PC-3 (cell line): Measurements from ENCODE around the gene CEP290. TPM values are rescaled to one million over a fixed set of nuclear protein-coding genes. Genes with fewer than 3 reads are reported as not detected.

Experiments
- ATAC-seq: fragments of 200-7000 bp; cut with Tn5 transposase; 2 replicates; pipeline ENCODE4 v1.9.1; 2020; ENCODE audit warnings: mild to moderate bottlenecking, moderate library complexity
- BruUV-seq: library from RNA; stranded (reverse); fragments of 400-500 nt; replicated peaks from 2 replicates; lab custom pipeline; 2021; lab: Mats Ljungman, UMichigan
- CTCF ChIA-PET: fragments of 300-600 bp; sonication (Branson Sonifier 250); formaldehyde crosslinking; loops from one replicate; lab custom pipeline; 2022; ENCODE audit warnings: antibody characterized with exemption; lab: Charles Lee
- POLR2A ChIA-PET: fragments of 300-600 bp; sonication (Branson Sonifier 250); formaldehyde crosslinking; loops from one replicate; lab custom pipeline; 2022; ENCODE audit warnings: antibody characterized with exemption; ENCODE audit not compliant: unreplicated experiment; lab: Charles Lee
- DNase-seq: peaks from one replicate; pipeline ENCODE4 v3.0.0-alpha.2; 2015
- H2AFZ ChIP-seq: fragments of 300-600 bp; sonication (generic); 2 replicates; pipeline ENCODE4 v1.6.0; 2016; ENCODE audit warnings: antibody characterized with exemption, low read length
- H3F3A ChIP-seq: fragments of 300-600 bp; sonication (generic); one replicate; pipeline ENCODE4 v1.6.0; 2017; ENCODE audit warnings: antibody characterized with exemption, low read length, control low read depth, mild to moderate bottlenecking; ENCODE audit not compliant: unreplicated experiment
- H3K27ac ChIP-seq: fragments of 300-600 bp; sonication (generic); 2 replicates; pipeline ENCODE4 v1.5.1; 2016; ENCODE audit warnings: mild to moderate bottlenecking, low read length
- H3K27me3 ChIP-seq: fragments of 300-600 bp; sonication (generic); 2 replicates; pipeline ENCODE4 v1.6.1; 2016; ENCODE audit warnings: low read length, mixed read lengths
- H3K36me3 ChIP-seq: fragments of 300-600 bp; sonication (generic); 2 replicates; pipeline ENCODE4 v1.6.1; 2016; ENCODE audit warnings: low read depth, mixed run types, low read length, mixed read lengths
- H3K4me1 ChIP-seq: fragments of 300-600 bp; sonication (generic); 2 replicates; pipeline ENCODE4 v1.5.1; 2016; ENCODE audit warnings: low read length; ENCODE audit not compliant: insufficient read depth
- H3K4me2 ChIP-seq: fragments of 300-600 bp; sonication (generic); 2 replicates; pipeline ENCODE4 v1.6.0; 2016; ENCODE audit warnings: low read length
- H3K4me3 ChIP-seq: fragments of 300-600 bp; sonication (generic); 2 replicates; pipeline ENCODE4 v1.5.1; 2016; ENCODE audit warnings: mild to moderate bottlenecking, low read length, mixed read lengths
- H3K79me2 ChIP-seq: fragments of 300-600 bp; sonication (generic); 2 replicates; pipeline ENCODE4 v1.6.1; 2017; ENCODE audit warnings: low read length, mixed read lengths
- H3K9ac ChIP-seq: fragments of 300-600 bp; sonication (generic); 2 replicates; pipeline ENCODE4 v1.6.0; 2016; ENCODE audit warnings: mild to moderate bottlenecking, low read length
- H3K9me2 ChIP-seq: fragments of 300-600 bp; sonication (generic); replicated peaks from 2 replicates; pipeline ENCODE4 v1.6.1; 2016; ENCODE audit warnings: mixed run types, low read length, mixed read lengths
- H3K9me3 ChIP-seq: fragments of 300-600 bp; sonication (generic); 2 replicates; pipeline ENCODE4 v1.6.1; 2016; ENCODE audit warnings: low read length, mixed read lengths
- H4K20me1 ChIP-seq: fragments of 300-600 bp; sonication (generic); 2 replicates; pipeline ENCODE4 v1.6.1; 2016; ENCODE audit warnings: low read length, mixed read lengths
- CTCF ChIP-seq: fragments of 300-600 bp; sonication (generic); conservative IDR thresholded peaks from 2 replicates; pipeline ENCODE4 v1.5.1; 2017; ENCODE audit warnings: antibody characterized with exemption, low read depth, mild to moderate bottlenecking, low read length
- EZH2 ChIP-seq: fragments of 300-600 bp; sonication (generic); IDR thresholded peaks from one replicate; pipeline ENCODE4 v1.6.1; 2017; ENCODE audit warnings: antibody characterized with exemption, mild to moderate bottlenecking, low read length; ENCODE audit not compliant: unreplicated experiment
- EZH2phosphoT487 ChIP-seq: fragments of 300-600 bp; sonication (generic); IDR thresholded peaks from 2 replicates; pipeline ENCODE4 v1.6.1; 2018; ENCODE audit warnings: mild to moderate bottlenecking, antibody characterized with exemption, low read length, borderline replicate concordance
- intact Hi-C: fragments of 100-400 bp; cut with micrococcal nuclease; formaldehyde crosslinking; loops from 2 replicates; pipeline ENCODE4 v1.9.0; 2023
- total RNA-seq: library from RNA; depleted of rRNA; stranded (reverse); fragments of >200 nt; gene quantifications from 2 replicates; pipeline ENCODE4 v1.2.3, GENCODE V29; 2014; rRNA removed

The CEP290 gene
- total RNA-seq, 1 experiment from 2014 or later = 9.7 TPM

- POLR2A ChIA-PET = no interaction called here
- no peaks in the 10 kb centered on the region for H3K79me2 ChIP-seq
- no peaks in the 10 kb centered on the region for H4K20me1 ChIP-seq
- H3K4me2 ChIP-seq = no peak overlapping the region
- intact Hi-C loops = no loop called here
- no peaks in the 10 kb centered on the region for H3K27me3 ChIP-seq
- no peak for ATAC-seq
- H3K36me3 ChIP-seq = no peaks in the 10 kb centered on the region
- CTCF ChIA-PET = no interaction called here
- H2AFZ ChIP-seq = no peak overlapping the region
- H3K9ac ChIP-seq = no peak overlapping the region
- BruUV-seq = no TSS peak
- H3K4me3 ChIP-seq = no peak overlapping the region
- no peaks in the 10 kb centered on the region for H3K4me1 ChIP-seq
- TF ChIP-seq EZH2 = no peak
- TF ChIP-seq EZH2phosphoT487 = no peak
- no peak for TF ChIP-seq CTCF
- no peak for DNase-seq
- no peaks in the 10 kb centered on the region for H3K9me2 ChIP-seq
- no peak overlapping the region for H3K27ac ChIP-seq
- H3F3A ChIP-seq = no peaks in the 10 kb centered on the region
- no peaks in the 10 kb centered on the region for H3K9me3 ChIP-seq
These were observed 140.6 kb downstream of the CEP290 start for GRCh38 chr12:88001327-88001726.

Other genes starting within 250 kb of the CEP290 start
- not detected in 2 replicates for gene C12orf50, start 112.7 kb downstream of the CEP290 start, total RNA-seq
- gene TMTC3, start 219 bp upstream of the CEP290 start, total RNA-seq = 10.0 and 11.4 TPM in 2 replicates